Measurements from ENCODE around the gene WDR72. TPM values are rescaled to one million over a fixed set of nuclear protein-coding genes. Genes with fewer than 3 reads are reported as not detected.

The WDR72 gene
- total RNA-seq, 1 experiment from 2014 or later: not detected

GRCh38 chr15:53586799-53587198 lies 172.7 kb downstream of the WDR72 start:
- DNase-seq (ENCODE audit: unreplicated experiment): peak; percentile 65
- CTCF ChIA-PET: no interaction called here
- Mint-ChIP-seq H3K27ac (ENCODE audit: low read depth, unreplicated experiment) (no peak overlapping the region), H3K9me3 (ENCODE audit: unreplicated experiment) (no peaks in the 10 kb centered on the region), H3K27me3 (ENCODE audit: insufficient read depth, unreplicated experiment) (peaks cover 66% of the 10 kb centered on the region), H3K4me3 (ENCODE audit: unreplicated experiment) (no peak overlapping the region), H3K36me3 (ENCODE audit: insufficient read depth, unreplicated experiment) (no peaks in the 10 kb centered on the region), H3K4me1 (ENCODE audit: insufficient read depth, unreplicated experiment) (no peaks in the 10 kb centered on the region)
- TF ChIP-seq, protein P1, sequence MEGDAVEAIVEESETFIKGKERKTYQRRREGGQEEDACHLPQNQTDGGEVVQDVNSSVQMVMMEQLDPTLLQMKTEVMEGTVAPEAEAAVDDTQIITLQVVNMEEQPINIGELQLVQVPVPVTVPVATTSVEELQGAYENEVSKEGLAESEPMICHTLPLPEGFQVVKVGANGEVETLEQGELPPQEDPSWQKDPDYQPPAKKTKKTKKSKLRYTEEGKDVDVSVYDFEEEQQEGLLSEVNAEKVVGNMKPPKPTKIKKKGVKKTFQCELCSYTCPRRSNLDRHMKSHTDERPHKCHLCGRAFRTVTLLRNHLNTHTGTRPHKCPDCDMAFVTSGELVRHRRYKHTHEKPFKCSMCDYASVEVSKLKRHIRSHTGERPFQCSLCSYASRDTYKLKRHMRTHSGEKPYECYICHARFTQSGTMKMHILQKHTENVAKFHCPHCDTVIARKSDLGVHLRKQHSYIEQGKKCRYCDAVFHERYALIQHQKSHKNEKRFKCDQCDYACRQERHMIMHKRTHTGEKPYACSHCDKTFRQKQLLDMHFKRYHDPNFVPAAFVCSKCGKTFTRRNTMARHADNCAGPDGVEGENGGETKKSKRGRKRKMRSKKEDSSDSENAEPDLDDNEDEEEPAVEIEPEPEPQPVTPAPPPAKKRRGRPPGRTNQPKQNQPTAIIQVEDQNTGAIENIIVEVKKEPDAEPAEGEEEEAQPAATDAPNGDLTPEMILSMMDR (IDR thresholded peaks at IDR 0.05; ENCODE audit: unreplicated experiment): peak; percentile 34
- intact Hi-C loops (cut with micrococcal nuclease): no loop called here
- BruUV-seq (replicated peaks): no TSS peak
- POLR2A ChIA-PET: no interaction called here

- POLR2A ChIA-PET: no interaction called here
- Mint-ChIP-seq H3K27me3 (ENCODE audit: insufficient read depth, unreplicated experiment) (peaks cover 30% of the 10 kb centered on the region), H3K27ac (ENCODE audit: low read depth, unreplicated experiment) (no peak overlapping the region), H3K36me3 (ENCODE audit: insufficient read depth, unreplicated experiment) (no peaks in the 10 kb centered on the region), H3K4me3 (ENCODE audit: unreplicated experiment) (no peak overlapping the region), H3K9me3 (ENCODE audit: unreplicated experiment) (no peaks in the 10 kb centered on the region), H3K4me1 (ENCODE audit: insufficient read depth, unreplicated experiment) (no peaks in the 10 kb centered on the region)
- CTCF ChIA-PET: no interaction called here
- intact Hi-C loops (cut with micrococcal nuclease): no loop called here
- no peak for DNase-seq (ENCODE audit: unreplicated experiment)
- no TSS peak for BruUV-seq (replicated peaks)
- TF ChIP-seq, protein P1 (IDR thresholded peaks at IDR 0.05; ENCODE audit: unreplicated experiment): no peak
These were observed 177.9 kb downstream of the WDR72 start for GRCh38 chr15:53581513-53581912.

DNA sequence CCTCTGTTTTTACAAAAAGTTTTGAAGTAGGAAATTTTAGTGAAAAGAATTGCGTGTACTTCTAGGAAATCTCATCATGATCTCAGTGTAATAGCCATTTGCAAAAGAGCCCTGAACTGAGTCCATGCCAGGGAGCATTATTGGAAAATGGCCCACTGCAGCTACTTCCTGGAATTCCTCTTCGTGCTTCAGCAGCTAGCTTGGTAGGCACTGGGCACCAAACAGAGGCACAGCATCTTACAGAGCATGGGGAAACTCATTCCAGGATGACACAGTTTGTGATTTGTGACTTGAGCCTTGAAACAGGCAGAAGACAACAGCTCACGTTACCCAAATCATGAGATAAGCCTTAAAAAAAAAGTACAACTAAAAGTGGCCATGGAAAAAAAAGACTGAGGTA lies 179.1 kb downstream of the WDR72 start:
- no peak for DNase-seq (ENCODE audit: unreplicated experiment)
- intact Hi-C loops (cut with micrococcal nuclease): no loop called here
- no peak overlapping the region for H3K27ac Mint-ChIP-seq (ENCODE audit: low read depth, unreplicated experiment)
- CTCF ChIA-PET: interaction anchor here (0.7 kb wide), 1 partner anchor 1527 kb away, joined by 4 read pairs; no protein-coding TSS in a partner anchor
- no peaks in the 10 kb centered on the region for H3K36me3 Mint-ChIP-seq (ENCODE audit: insufficient read depth, unreplicated experiment)
- H3K27me3 Mint-ChIP-seq (ENCODE audit: insufficient read depth, unreplicated experiment): peaks cover 38% of the 10 kb centered on the region
- no peaks in the 10 kb centered on the region for H3K9me3 Mint-ChIP-seq (ENCODE audit: unreplicated experiment)
- POLR2A ChIA-PET: no interaction called here
- BruUV-seq (replicated peaks): no TSS peak
- H3K4me3 Mint-ChIP-seq (ENCODE audit: unreplicated experiment): no peak overlapping the region
- TF ChIP-seq, protein P1 (IDR thresholded peaks at IDR 0.05; ENCODE audit: unreplicated experiment): no peak
- H3K4me1 Mint-ChIP-seq (ENCODE audit: insufficient read depth, unreplicated experiment): no peaks in the 10 kb centered on the region

GRCh38 chr15:53576841-53577240 lies 182.6 kb downstream of the WDR72 start:
- Mint-ChIP-seq H3K27ac (ENCODE audit: low read depth, unreplicated experiment) (no peak overlapping the region), H3K4me1 (ENCODE audit: insufficient read depth, unreplicated experiment) (no peaks in the 10 kb centered on the region)
- no peak for DNase-seq (ENCODE audit: unreplicated experiment)

More at GRCh38 chr15:53576841-53577240, 182.6 kb downstream of the WDR72 start:
- BruUV-seq (replicated peaks): no TSS peak
- TF ChIP-seq, protein P1 (IDR thresholded peaks at IDR 0.05; ENCODE audit: unreplicated experiment): no peak
- Mint-ChIP-seq H3K36me3 (ENCODE audit: insufficient read depth, unreplicated experiment) (no peaks in the 10 kb centered on the region), H3K4me3 (ENCODE audit: unreplicated experiment) (no peak overlapping the region), H3K9me3 (ENCODE audit: unreplicated experiment) (no peaks in the 10 kb centered on the region), H3K27me3 (ENCODE audit: insufficient read depth, unreplicated experiment) (peaks cover 27% of the 10 kb centered on the region)
- CTCF ChIA-PET: interaction anchor here (0.9 kb wide), 1 partner anchor 16 kb away, joined by 4 read pairs; no protein-coding TSS in a partner anchor
- POLR2A ChIA-PET: no interaction called here
- intact Hi-C loops (cut with micrococcal nuclease): no loop called here

All from MCF 10A (cell line).